RWPE2 (cell line): ENCODE data around the gene GTF2F2.
A peak's percentile ranks its signal among the peaks of the same experiment; 100 is the strongest.

Source experiments
- ATAC-seq: fragments of 200-7000 bp; cut with Tn5 transposase; 3 replicates; pipeline ENCODE4 v1.9.1; 2021; ENCODE audit warnings: low read depth
- DNase-seq: peaks from one replicate; pipeline ENCODE4 v3.0.0-alpha.2; 2020; ENCODE audit warnings: low spot score
- H3K27ac ChIP-seq: fragments of 450-650 bp; 2 replicates; pipeline ENCODE4 v1.5.1; 2017; ENCODE audit warnings: mild to moderate bottlenecking; ENCODE audit not compliant: poor library complexity, severe bottlenecking
- H3K27me3 ChIP-seq: fragments of 250-450 bp; sonication (Bioruptor Pico); 2 replicates; pipeline ENCODE4 v1.5.1; 2021; ENCODE audit warnings: mild to moderate bottlenecking, moderate library complexity; ENCODE audit not compliant: insufficient read depth, poor library complexity, severe bottlenecking
- H3K36me3 ChIP-seq: fragments of 250-450 bp; sonication (Bioruptor Pico); 2 replicates; pipeline ENCODE4 v1.5.1; 2020; ENCODE audit warnings: low read depth, mild to moderate bottlenecking, moderate library complexity
- H3K4me1 ChIP-seq: fragments of 250-450 bp; sonication (Bioruptor Pico); 2 replicates; pipeline ENCODE4 v1.5.1; 2021; ENCODE audit warnings: mild to moderate bottlenecking, moderate library complexity; ENCODE audit not compliant: insufficient read depth, poor library complexity, severe bottlenecking
- H3K4me3 ChIP-seq: fragments of 250-450 bp; sonication (Bioruptor Pico); 2 replicates; pipeline ENCODE4 v1.5.1; 2021; ENCODE audit warnings: mild to moderate bottlenecking, moderate library complexity; ENCODE audit not compliant: severe bottlenecking
- H3K9me3 ChIP-seq: fragments of 250-450 bp; sonication (Bioruptor Pico); 2 replicates; pipeline ENCODE4 v1.5.1; 2021; ENCODE audit warnings: mild to moderate bottlenecking, moderate library complexity; ENCODE audit not compliant: severe bottlenecking
- CTCF ChIP-seq: fragments of 450-650 bp; IDR thresholded peaks from one replicate; pipeline ENCODE4 v1.5.1; 2017; ENCODE audit warnings: mild to moderate bottlenecking, moderate library complexity; ENCODE audit not compliant: poor library complexity, severe bottlenecking

GTF2F2 gene

GRCh38 chr13:45320876-45321629, 200.7 kb downstream of the GTF2F2 start:
- Histone ChIP-seq H3K9me3 (no peaks in the 10 kb centered on the region), H3K4me3 (no peak overlapping the region), H3K4me1 (peaks cover 7% of the 10 kb centered on the region), H3K36me3 (no peaks in the 10 kb centered on the region), H3K27me3 (no peaks in the 10 kb centered on the region), H3K27ac (no peak overlapping the region)
- TF ChIP-seq CTCF, result no peak
- ATAC-seq (no peak), DNase-seq (no peak)

GRCh38 chr13:45325806-45326205, 205.5 kb downstream of the GTF2F2 start:
- TF ChIP-seq CTCF, result no peak
- Histone ChIP-seq H3K9me3 (no peaks in the 10 kb centered on the region), H3K27ac (peak overlapping the region; percentile 36), H3K36me3 (no peaks in the 10 kb centered on the region), H3K4me1 (peaks cover 20% of the 10 kb centered on the region), H3K4me3 (no peak overlapping the region), H3K27me3 (no peaks in the 10 kb centered on the region)
- peak; percentile 75 for ATAC-seq
- DNase-seq, result no peak

- no peak overlapping the region for H3K4me3 ChIP-seq
- no peaks in the 10 kb centered on the region for H3K36me3 ChIP-seq
- TF ChIP-seq CTCF, result no peak
- no peaks in the 10 kb centered on the region for H3K9me3 ChIP-seq
- H3K27me3 ChIP-seq, result no peaks in the 10 kb centered on the region
- H3K27ac ChIP-seq, result no peak overlapping the region
- H3K4me1 ChIP-seq, result peaks cover 36% of the 10 kb centered on the region
- ATAC-seq (no peak), DNase-seq (no peak)
Measured at GRCh38 chr13:45327253-45327955, 207.1 kb downstream of the GTF2F2 start.

- no peak for TF ChIP-seq CTCF
- Histone ChIP-seq H3K27me3 (no peaks in the 10 kb centered on the region), H3K4me1 (peaks cover 48% of the 10 kb centered on the region), H3K27ac (peak overlapping the region; percentile 69), H3K9me3 (no peaks in the 10 kb centered on the region), H3K4me3 (no peak overlapping the region), H3K36me3 (no peaks in the 10 kb centered on the region)
- DNase-seq, result no peak
- ATAC-seq, result no peak
Measured at GRCh38 chr13:45328661-45329111, 208.4 kb downstream of the GTF2F2 start.
